NCI-H2196 (cell line): ENCODE measurements around the gene IGF2BP1.
"Not testable (repeated sequence)": the region's sequence is repeated elsewhere in the genome, so short reads cannot be mapped to it uniquely, and the experiment has no call there.

Source experiments
- DNase-seq: peaks from one replicate; lab custom pipeline; 2025; ENCODE audit not compliant: unreplicated experiment; lab: John Stamatoyannopoulos, UW

The IGF2BP1 gene

GRCh38 chr17:49016775-49017463 is 19.7 kb downstream of the IGF2BP1 start:
- DNase-seq, result no peak

- no peak for DNase-seq
These were observed 21.0 kb downstream of the IGF2BP1 start for GRCh38 chr17:49018116-49018612.

DNA sequence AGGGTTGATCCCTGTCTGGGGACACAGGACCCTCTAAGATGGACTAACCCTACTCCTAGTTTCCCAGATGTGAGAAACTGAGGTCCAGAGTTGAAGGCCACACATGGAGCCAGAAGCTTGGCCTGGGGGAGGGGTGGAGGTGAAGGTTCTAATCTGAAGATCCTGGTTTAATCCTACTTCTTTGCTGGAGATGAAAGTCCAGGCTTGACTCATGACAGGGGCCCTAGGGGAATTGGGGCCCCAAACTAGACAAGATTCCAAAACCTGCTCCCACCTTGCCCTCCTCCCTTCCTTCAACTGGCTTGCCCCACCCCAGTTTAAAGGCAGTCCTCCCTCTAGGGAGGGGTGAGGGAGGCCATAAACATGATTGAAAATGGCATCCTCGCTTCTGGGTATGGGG is 21.6 kb downstream of the IGF2BP1 start:
- DNase-seq, result no peak

DNA sequence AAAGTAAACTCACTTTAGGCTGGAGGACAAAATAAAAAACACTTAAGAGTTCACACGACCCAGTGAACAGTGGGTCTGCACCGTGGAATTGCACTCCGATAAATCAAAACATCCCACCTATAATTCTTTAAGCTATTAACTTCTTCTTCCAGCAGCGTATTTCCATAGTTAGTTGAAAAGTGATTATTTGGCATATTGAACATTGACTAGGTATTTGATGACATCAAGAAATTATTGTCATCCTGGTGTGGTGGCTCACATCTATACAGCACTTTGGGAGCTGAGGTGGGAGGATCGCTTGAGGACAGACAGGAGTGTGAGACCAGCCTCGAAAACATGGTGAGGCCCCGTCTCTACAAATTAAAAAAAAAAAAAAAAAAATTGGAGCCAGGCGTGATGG is 23.4 kb downstream of the IGF2BP1 start:
- no peak for DNase-seq

- DNase-seq, result no peak
These were observed 24.0 kb downstream of the IGF2BP1 start for GRCh38 chr17:49021095-49021767.

GRCh38 chr17:49021768-49022103 is 24.6 kb downstream of the IGF2BP1 start:
- no peak for DNase-seq

- no peak for DNase-seq
These were observed 25.3 kb downstream of the IGF2BP1 start for GRCh38 chr17:49022391-49022941.

- no peak for DNase-seq
These were observed 27.3 kb downstream of the IGF2BP1 start for GRCh38 chr17:49024523-49024922.

DNA sequence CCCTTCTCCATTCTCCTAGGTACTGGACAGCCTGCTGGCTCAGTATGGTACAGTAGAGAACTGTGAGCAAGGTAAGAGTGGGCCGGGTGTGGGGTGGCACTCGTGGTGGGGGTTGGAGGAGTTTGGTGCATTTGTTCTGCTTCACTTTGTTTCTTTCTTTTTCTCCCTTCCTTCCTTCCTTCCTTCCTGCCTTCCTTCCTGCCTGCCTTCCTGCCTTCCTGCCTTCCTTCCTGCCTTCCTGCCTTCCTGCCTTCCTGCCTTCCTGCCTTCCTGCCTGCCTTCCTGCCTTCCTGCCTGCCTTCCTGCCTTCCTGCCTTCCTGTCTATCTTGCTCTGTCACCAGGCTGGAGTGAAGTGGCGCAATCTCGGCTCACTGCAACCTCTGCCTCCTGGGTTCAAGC is 29.3 kb downstream of the IGF2BP1 start:
- not testable (repeated sequence) for DNase-seq

DNA sequence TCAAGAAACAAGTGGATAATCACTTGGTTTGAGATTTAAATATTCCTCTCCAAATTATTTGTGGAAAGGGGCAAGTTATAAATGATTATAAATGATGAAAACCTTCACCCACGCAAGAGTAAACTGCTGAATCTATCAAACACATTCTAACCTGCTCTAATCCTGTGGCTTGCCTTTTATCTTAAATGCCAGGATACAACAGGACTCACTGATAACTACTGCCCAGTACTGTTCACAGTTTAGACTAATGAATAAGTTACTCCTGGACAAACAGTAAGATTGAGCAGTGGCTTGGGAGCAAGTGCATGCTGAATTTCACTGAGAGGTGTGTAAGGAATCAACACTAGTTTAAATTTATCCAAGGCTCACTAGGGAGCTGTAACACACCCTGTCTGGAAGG is 31.1 kb downstream of the IGF2BP1 start:
- DNase-seq, result no peak

DNA sequence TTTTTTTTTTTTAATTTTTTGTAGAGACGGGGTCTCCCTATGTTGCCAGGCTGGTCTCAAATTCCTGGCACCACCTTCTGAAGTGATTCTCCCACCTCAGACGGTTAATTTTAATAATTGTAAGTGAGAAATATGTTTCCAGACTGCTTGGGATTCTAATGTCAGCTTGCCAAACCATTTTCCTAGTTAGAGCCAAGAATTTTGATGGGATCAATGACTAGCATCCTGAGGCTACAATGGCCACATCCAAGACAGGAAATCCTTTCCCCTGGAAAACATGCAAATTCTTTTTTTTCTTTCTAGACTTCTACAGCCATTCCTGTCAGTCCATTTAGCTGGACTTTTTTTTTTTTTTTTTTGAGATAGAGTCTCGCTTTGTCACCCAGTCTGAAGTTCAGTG is 32.6 kb downstream of the IGF2BP1 start:
- no peak for DNase-seq

DNA sequence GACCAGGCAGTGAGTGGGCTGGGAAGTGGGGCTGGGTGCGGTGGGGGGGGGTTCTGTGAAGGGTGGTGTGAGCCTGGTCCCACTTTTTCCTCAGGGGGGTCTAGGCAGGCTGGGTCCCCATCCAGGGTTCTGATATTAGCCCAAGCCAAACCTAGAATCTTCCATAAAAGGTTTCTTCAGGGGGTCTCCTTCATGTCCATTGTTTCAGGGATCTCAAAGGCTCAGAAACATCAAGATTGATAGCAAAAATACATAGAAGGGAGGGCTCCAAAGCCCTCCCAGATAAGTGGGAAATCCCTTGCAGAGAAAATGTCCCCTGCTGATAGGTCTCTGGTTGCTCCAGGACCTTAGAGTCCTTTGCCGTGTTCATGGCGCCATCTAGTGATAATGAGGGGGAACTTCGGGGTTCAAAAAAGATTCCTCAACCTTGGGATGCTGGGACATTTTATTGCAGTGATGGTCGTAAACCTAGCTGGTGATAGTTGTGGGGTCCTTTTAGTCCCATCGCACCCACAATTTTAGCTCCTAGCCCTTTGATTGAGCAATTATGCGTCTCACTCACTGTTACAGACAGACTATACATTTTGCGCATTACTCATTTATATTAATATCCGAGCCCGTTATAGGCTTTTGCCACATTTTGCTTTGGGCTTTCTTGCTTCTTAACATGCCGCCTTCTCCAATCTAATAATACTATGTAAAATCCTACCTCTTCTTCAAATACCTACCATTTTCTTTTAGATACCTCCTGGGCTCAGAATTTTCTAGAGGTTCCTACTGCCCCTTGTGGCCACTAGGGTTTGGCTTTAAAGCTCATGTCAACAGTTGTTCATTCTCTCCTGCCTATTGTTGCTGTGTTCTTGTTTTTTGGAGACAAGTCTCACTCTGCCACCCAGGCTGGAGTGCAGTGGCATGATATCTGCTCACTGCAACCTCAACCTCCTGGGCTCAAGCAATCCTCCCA is 35.1 kb downstream of the IGF2BP1 start:
- peak; percentile 74 for DNase-seq

DNA sequence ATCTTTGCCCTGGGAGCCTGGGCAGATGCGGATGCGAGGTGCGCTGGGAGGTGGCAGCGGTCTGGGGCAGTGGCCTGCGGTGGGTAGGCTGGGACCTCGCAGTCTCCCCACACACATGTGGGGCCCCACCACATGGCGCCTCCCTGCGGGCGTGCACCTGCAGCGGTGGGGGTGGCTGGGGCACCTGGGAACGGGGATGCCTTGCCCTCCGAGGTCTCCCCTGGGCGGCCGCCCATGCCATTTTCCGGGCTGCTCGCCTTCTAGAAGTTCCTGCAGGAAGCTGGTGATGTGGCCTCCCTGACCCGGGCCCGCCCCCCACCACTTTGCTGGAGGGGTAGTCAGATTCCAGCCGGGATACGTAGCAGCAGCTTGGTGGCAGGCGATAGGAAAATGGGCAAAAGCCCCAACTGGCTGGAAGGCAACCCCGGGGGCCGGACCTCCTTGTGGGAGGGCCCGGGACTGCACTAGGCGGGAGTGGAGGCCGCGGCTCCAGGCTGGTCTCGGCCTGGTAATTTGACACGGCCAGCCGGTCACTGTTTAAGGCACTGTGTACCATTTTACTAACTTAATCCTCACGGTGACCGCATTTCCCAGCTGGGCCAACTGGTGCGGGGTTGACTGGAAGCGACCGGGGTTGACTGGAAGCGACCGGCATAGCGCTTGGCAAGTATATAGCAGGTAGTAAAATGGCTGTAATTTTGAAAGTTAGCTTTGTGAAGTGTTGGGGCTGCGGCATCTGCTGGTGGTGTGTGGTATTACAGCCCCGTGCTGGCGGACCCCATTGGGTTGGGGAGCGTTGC is 38.5 kb downstream of the IGF2BP1 start:
- DNase-seq, result peak; percentile 6

- no peak for DNase-seq
These were observed 39.1 kb downstream of the IGF2BP1 start for GRCh38 chr17:49036270-49036626.

DNA sequence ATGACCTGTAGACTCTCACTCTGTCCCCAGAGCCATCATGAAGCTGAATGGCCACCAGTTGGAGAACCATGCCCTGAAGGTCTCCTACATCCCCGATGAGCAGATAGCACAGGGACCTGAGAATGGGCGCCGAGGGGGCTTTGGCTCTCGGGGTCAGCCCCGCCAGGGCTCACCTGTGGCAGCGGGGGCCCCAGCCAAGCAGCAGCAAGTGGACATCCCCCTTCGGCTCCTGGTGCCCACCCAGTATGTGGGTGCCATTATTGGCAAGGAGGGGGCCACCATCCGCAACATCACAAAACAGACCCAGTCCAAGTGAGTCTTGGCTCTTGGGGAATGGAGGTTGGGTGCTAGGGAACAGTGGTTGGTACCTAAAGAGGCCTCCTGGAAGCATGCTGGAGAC is 41.0 kb downstream of the IGF2BP1 start:
- DNase-seq, result no peak

GRCh38 chr17:49038544-49038943 is 41.4 kb downstream of the IGF2BP1 start:
- DNase-seq, result no peak

DNA sequence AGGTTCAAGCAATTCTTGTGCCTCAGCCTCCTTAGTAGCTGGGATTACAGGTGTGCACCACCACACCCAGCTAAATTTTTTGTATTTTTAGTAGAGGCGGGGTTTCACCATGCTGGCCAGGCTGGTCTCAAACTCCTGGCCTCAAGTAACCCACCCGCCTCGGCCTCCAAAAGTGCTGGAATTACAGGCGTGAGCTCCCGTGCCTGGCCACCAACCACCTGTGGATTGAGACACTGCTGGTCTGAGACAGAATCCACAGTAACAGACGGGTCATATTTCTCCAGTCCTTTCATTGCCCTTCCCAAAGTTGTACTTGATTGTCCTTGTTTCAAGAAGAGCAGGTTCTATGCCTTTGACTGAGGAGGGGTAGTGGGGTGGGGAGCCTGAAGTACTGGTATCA is 42.3 kb downstream of the IGF2BP1 start:
- not testable (repeated sequence) for DNase-seq

- no peak for DNase-seq
These were observed 44.3 kb downstream of the IGF2BP1 start for GRCh38 chr17:49041527-49041926.

- DNase-seq, result no peak
These were observed 48.2 kb downstream of the IGF2BP1 start for GRCh38 chr17:49045376-49045775.

- DNase-seq, result no peak
These were observed 49.7 kb downstream of the IGF2BP1 start for GRCh38 chr17:49046912-49047311.

- no peak for DNase-seq
These were observed 52.1 kb downstream of the IGF2BP1 start for GRCh38 chr17:49049265-49049664.
